HEK293 (cell line): ENCODE results near the gene MRPS16.

Experiments
- HOXC10 ChIP-seq: sonication (generic); formaldehyde crosslinking; IDR thresholded peaks from 2 replicates; pipeline ENCODE4 v1.8.1; 2023; ENCODE audit warnings: mild to moderate bottlenecking, missing genetic modification reagents
- OSR2 ChIP-seq: fragments of 450-650 bp; formaldehyde crosslinking; IDR thresholded peaks from 2 replicates; pipeline ENCODE4 v1.5.1; 2016; ENCODE audit warnings: missing biosample characterization, missing genetic modification characterization
- PRDM10 ChIP-seq: fragments of 450-650 bp; formaldehyde crosslinking; IDR thresholded peaks from 2 replicates; pipeline ENCODE4 v1.5.1; 2016; ENCODE audit warnings: missing biosample characterization, missing genetic modification characterization
- RBAK ChIP-seq: fragments of 450-650 bp; formaldehyde crosslinking; IDR thresholded peaks from 2 replicates; pipeline ENCODE4 v1.5.1; 2016; ENCODE audit warnings: missing biosample characterization, missing genetic modification characterization
- SP3 ChIP-seq: fragments of 450-650 bp; formaldehyde crosslinking; IDR thresholded peaks from 2 replicates; pipeline ENCODE4 v1.5.1; 2016; ENCODE audit warnings: missing biosample characterization, missing genetic modification characterization
- ZBTB1 ChIP-seq: fragments of 450-650 bp; formaldehyde crosslinking; IDR thresholded peaks from 2 replicates; pipeline ENCODE4 v1.5.1; 2016; ENCODE audit warnings: missing biosample characterization, missing genetic modification characterization
- ZBTB20 ChIP-seq: fragments of 450-650 bp; formaldehyde crosslinking; IDR thresholded peaks from 2 replicates; pipeline ENCODE4 v1.5.1; 2016; ENCODE audit warnings: missing biosample characterization, missing genetic modification characterization
- ZBTB26 ChIP-seq: fragments of 450-650 bp; formaldehyde crosslinking; optimal IDR thresholded peaks from 2 replicates; pipeline ENCODE3; 2016; ENCODE audit warnings: missing biosample characterization, mild to moderate bottlenecking, missing genetic modification characterization
- ZBTB8A ChIP-seq: fragments of 450-650 bp; formaldehyde crosslinking; IDR thresholded peaks from 2 replicates; pipeline ENCODE4 v1.5.1; 2016; ENCODE audit warnings: missing biosample characterization, missing genetic modification characterization
- ZFP37 ChIP-seq: fragments of 450-650 bp; formaldehyde crosslinking; IDR thresholded peaks from 2 replicates; pipeline ENCODE4 v1.5.1; 2016; ENCODE audit warnings: missing biosample characterization, missing genetic modification characterization
- ZIC2 ChIP-seq: fragments of 450-650 bp; formaldehyde crosslinking; IDR thresholded peaks from 2 replicates; pipeline ENCODE4 v1.5.1; 2016; ENCODE audit warnings: missing biosample characterization, missing genetic modification characterization
- ZNF24 ChIP-seq: fragments of 450-650 bp; formaldehyde crosslinking; IDR thresholded peaks from 2 replicates; pipeline ENCODE4 v1.5.1; 2016; ENCODE audit warnings: missing biosample characterization, missing genetic modification characterization
- ZNF266 ChIP-seq: fragments of 450-650 bp; formaldehyde crosslinking; IDR thresholded peaks from 2 replicates; pipeline ENCODE4 v1.5.1; 2016; ENCODE audit warnings: missing biosample characterization, missing genetic modification characterization, low read depth
- ZNF449 ChIP-seq: fragments of 450-650 bp; formaldehyde crosslinking; IDR thresholded peaks from 2 replicates; pipeline ENCODE4 v1.5.1; 2017; ENCODE audit warnings: missing biosample characterization, mild to moderate bottlenecking, missing genetic modification characterization, moderate library complexity
- ZNF561 ChIP-seq: fragments of 450-650 bp; IDR thresholded peaks from 2 replicates; pipeline ENCODE4 v1.5.1; 2018; ENCODE audit warnings: missing biosample characterization, missing genetic modification characterization, borderline replicate concordance
- ZNF596 ChIP-seq: fragments of 450-650 bp; IDR thresholded peaks from 2 replicates; pipeline ENCODE4 v1.5.0; 2018; ENCODE audit warnings: missing biosample characterization, mild to moderate bottlenecking, missing genetic modification characterization, moderate library complexity
- ZNF658 ChIP-seq: fragments of 450-650 bp; formaldehyde crosslinking; IDR thresholded peaks from 2 replicates; pipeline ENCODE4; 2016; ENCODE audit warnings: missing biosample characterization, missing genetic modification characterization
- ZNF670 ChIP-seq: fragments of 450-650 bp; formaldehyde crosslinking; IDR thresholded peaks from 2 replicates; pipeline ENCODE4 v1.5.1; 2016; ENCODE audit warnings: missing biosample characterization, missing genetic modification characterization, low read depth
- ZNF692 ChIP-seq: fragments of 450-650 bp; formaldehyde crosslinking; IDR thresholded peaks from 2 replicates; pipeline ENCODE4 v1.5.1; 2016; ENCODE audit warnings: missing biosample characterization, missing genetic modification characterization
- ZNF768 ChIP-seq: fragments of 450-650 bp; formaldehyde crosslinking; IDR thresholded peaks from 2 replicates; pipeline ENCODE4 v1.5.1; 2018; ENCODE audit warnings: missing biosample characterization, mild to moderate bottlenecking, missing genetic modification characterization
- ZNF777 ChIP-seq: fragments of 450-650 bp; formaldehyde crosslinking; IDR thresholded peaks from 2 replicates; pipeline ENCODE4 v1.5.1; 2017; ENCODE audit warnings: missing biosample characterization, missing genetic modification characterization, borderline replicate concordance
- ZNF837 ChIP-seq: fragments of 450-650 bp; formaldehyde crosslinking; IDR thresholded peaks from 2 replicates; pipeline ENCODE4 v1.5.1; 2016; ENCODE audit warnings: missing biosample characterization, missing genetic modification characterization
- ZSCAN16 ChIP-seq: fragments of 450-650 bp; formaldehyde crosslinking; IDR thresholded peaks from 2 replicates; pipeline ENCODE4 v1.5.1; 2016; ENCODE audit warnings: missing biosample characterization, missing genetic modification characterization
- ZSCAN30 ChIP-seq: fragments of 450-650 bp; IDR thresholded peaks from 2 replicates; pipeline ENCODE4 v1.5.1; 2018; ENCODE audit warnings: missing biosample characterization, mild to moderate bottlenecking, missing genetic modification characterization, moderate library complexity
- ZSCAN4 ChIP-seq: fragments of 450-650 bp; formaldehyde crosslinking; IDR thresholded peaks from 2 replicates; pipeline ENCODE4 v1.5.1; 2017; ENCODE audit warnings: missing biosample characterization, missing genetic modification characterization
- ZXDB ChIP-seq: fragments of 450-650 bp; formaldehyde crosslinking; IDR thresholded peaks from 2 replicates; pipeline ENCODE4 v1.5.1; 2016; ENCODE audit warnings: missing biosample characterization, missing genetic modification characterization
- TF ChIP-seq, protein P1 (sequence below): fragments of 450-650 bp; formaldehyde crosslinking; IDR thresholded peaks from 2 replicates; pipeline ENCODE4 v1.5.1; 2016; ENCODE audit warnings: missing biosample characterization, missing genetic modification characterization
- TF ChIP-seq, protein P2 (sequence below): fragments of 450-650 bp; formaldehyde crosslinking; IDR thresholded peaks from 2 replicates; pipeline ENCODE4 v1.5.1; 2016; ENCODE audit warnings: missing biosample characterization, missing genetic modification characterization, low read depth

MRPS16 gene

GRCh38 chr10:73246646-73247508 is 5.6 kb downstream of the MRPS16 start, which contains the start of gene DNAJC9 (continued):
- TF ChIP-seq ZNF692: peak; percentile 82; the same call in 1 of the 2 replicates
- TF ChIP-seq ZBTB26 (tag by site-specific recombination): peak; percentile 90
- TF ChIP-seq ZNF670 (tag by site-specific recombination): no peak
- peak; percentile 75 for TF ChIP-seq ZNF24
- peak; percentile 97 for TF ChIP-seq ZIC2 (tag by site-specific recombination)
- peak; percentile 100 for TF ChIP-seq ZNF561 (tag by site-specific recombination)
- TF ChIP-seq ZNF266 (tag by site-specific recombination): no peak
- peak; percentile 80 for TF ChIP-seq OSR2 (tag by site-specific recombination)
- TF ChIP-seq ZSCAN4 (tag by site-specific recombination): no peak
- TF ChIP-seq ZNF777 (tag by site-specific recombination): no peak
- TF ChIP-seq ZNF768 (tag by site-specific recombination): no peak
- TF ChIP-seq, protein P1, sequence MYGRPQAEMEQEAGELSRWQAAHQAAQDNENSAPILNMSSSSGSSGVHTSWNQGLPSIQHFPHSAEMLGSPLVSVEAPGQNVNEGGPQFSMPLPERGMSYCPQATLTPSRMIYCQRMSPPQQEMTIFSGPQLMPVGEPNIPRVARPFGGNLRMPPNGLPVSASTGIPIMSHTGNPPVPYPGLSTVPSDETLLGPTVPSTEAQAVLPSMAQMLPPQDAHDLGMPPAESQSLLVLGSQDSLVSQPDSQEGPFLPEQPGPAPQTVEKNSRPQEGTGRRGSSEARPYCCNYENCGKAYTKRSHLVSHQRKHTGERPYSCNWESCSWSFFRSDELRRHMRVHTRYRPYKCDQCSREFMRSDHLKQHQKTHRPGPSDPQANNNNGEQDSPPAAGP (tag by site-specific recombination): peak; percentile 85; the same call in 1 of the 2 replicates
- TF ChIP-seq ZFP37 (tag by site-specific recombination): peak; percentile 99
- no peak for TF ChIP-seq RBAK (tag by site-specific recombination)
- TF ChIP-seq, protein P2, sequence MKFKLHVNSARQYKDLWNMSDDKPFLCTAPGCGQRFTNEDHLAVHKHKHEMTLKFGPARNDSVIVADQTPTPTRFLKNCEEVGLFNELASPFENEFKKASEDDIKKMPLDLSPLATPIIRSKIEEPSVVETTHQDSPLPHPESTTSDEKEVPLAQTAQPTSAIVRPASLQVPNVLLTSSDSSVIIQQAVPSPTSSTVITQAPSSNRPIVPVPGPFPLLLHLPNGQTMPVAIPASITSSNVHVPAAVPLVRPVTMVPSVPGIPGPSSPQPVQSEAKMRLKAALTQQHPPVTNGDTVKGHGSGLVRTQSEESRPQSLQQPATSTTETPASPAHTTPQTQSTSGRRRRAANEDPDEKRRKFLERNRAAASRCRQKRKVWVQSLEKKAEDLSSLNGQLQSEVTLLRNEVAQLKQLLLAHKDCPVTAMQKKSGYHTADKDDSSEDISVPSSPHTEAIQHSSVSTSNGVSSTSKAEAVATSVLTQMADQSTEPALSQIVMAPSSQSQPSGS: no peak
- TF ChIP-seq HOXC10: peak; percentile 28; the same call in 1 of the 2 replicates
- peak; percentile 98 for TF ChIP-seq ZSCAN30 (tag by site-specific recombination)
- peak; percentile 96 for TF ChIP-seq ZXDB (tag by site-specific recombination)
- TF ChIP-seq ZSCAN16 (tag by site-specific recombination): 0 out of 2 replicates have a peak, but pooled peaks have one; percentile 28
- TF ChIP-seq ZNF658 (tag by site-specific recombination): no peak
- TF ChIP-seq PRDM10: peak; percentile 88
- no peak for TF ChIP-seq ZBTB1 (tag by site-specific recombination)
- TF ChIP-seq ZNF449 (tag by site-specific recombination): no peak
- peak; percentile 93 for TF ChIP-seq ZBTB8A (tag by site-specific recombination)
- peak; percentile 96 for TF ChIP-seq SP3 (tag by site-specific recombination)
- no peak; the same call in 1 of the 2 replicates for TF ChIP-seq ZNF837 (tag by site-specific recombination)
- no peak for TF ChIP-seq ZNF596 (tag by site-specific recombination)
- peak; percentile 98 for TF ChIP-seq ZBTB20
